ENCODE results near the gene ZNF552. TPM values are rescaled to one million over a fixed set of nuclear protein-coding genes. Genes with fewer than 3 reads are reported as not detected.
"Not testable (repeated sequence)": the region's sequence is repeated elsewhere in the genome, so short reads cannot be mapped to it uniquely, and the experiment has no call there.

ZNF552 gene
- total and polyA plus RNA-seq, 2 of the 13 experiments (the other 11 are each of a cell fraction or from before 2014, with no cell fraction given): 8.1 to 16.6 TPM

GRCh38 chr19:57836991-57837390, 22.3 kb upstream of the ZNF552 start:
- intact Hi-C loops (cut with micrococcal nuclease; ENCODE audit: unreplicated experiment); H3K4me2 ChIP-seq (ENCODE audit: low read depth, low read length); H3K4me3 ChIP-seq (replicated peaks in 1 of 3; ENCODE audit: insufficient read depth in 1 of 3, low read depth in 2 of 3, low read length in 3 of 3); BruUV-seq (replicated peaks); H3K9ac ChIP-seq (ENCODE audit: insufficient read depth, low read depth, low read length); H3K9me3 ChIP-seq (ENCODE audit: low read length); H3K27me3 ChIP-seq (ENCODE audit: control insufficient read depth in 1 of 2, insufficient read depth in 2 of 2, low read length in 2 of 2); FAIRE-seq; H3K4me1 ChIP-seq (ENCODE audit: insufficient read depth, low read length); H3K27ac ChIP-seq (ENCODE audit: extremely low read length, insufficient read depth, low read length); DNase-seq (ENCODE audit: low spot score); H4K20me1 ChIP-seq (ENCODE audit: insufficient read depth, low read length); in situ Hi-C loops (cut with HindIII; ENCODE audit: extremely low pct_ligation_motif_present, low pct_unique_long_range_greater_than_20kb); ATAC-seq; H2AFZ ChIP-seq (ENCODE audit: low read length); POLR2A ChIA-PET; CTCF ChIA-PET (ENCODE audit: low intra/inter-chr PET ratio, low total read pairs): not testable (repeated sequence)
- peaks cover 13% of the 10 kb centered on the region for H3K79me2 ChIP-seq (ENCODE audit: insufficient read depth, low read length)
- H3K36me3 ChIP-seq (replicated peaks in 1 of 2; ENCODE audit: control insufficient read depth in 1 of 2, insufficient read depth in 2 of 2, low read length in 2 of 2): peaks cover 3 to 16% of the 10 kb centered on the region in 2 experiments; a peak in 2 of 5 replicates
- 98% methylated on average over 5 of the region's 5 CpGs for WGBS (ENCODE audit: low lambda C conversion rate)

- Histone ChIP-seq H3K9ac (ENCODE audit: insufficient read depth, low read depth, low read length) (no peak within 1 kb of the TSS; the same call in 1 of the 2 replicates), H3K4me2 (ENCODE audit: low read depth, low read length) (peak within 1 kb of the TSS; percentile 48), H3K4me3 (replicated peaks in 1 of 3; ENCODE audit: insufficient read depth in 1 of 3, low read depth in 2 of 3, low read length in 3 of 3) (no peak within 1 kb of the TSS), H2AFZ (ENCODE audit: low read length) (no peak within 1 kb of the TSS), H3K4me1 (ENCODE audit: insufficient read depth, low read length) (peaks cover 34% of the 10 kb centered on the region), H3K9me3 (ENCODE audit: low read length) (no peaks in the 10 kb centered on the region), H3K27ac (ENCODE audit: extremely low read length, insufficient read depth, low read length) (peak within 1 kb of the TSS; percentile 66), H4K20me1 (ENCODE audit: insufficient read depth, low read length) (peaks cover 3% of the 10 kb centered on the region; the same call in 1 of the 2 replicates), H3K36me3 (replicated peaks in 1 of 2; ENCODE audit: control insufficient read depth in 1 of 2, insufficient read depth in 2 of 2, low read length in 2 of 2) (peaks cover 2 to 9% of the 10 kb centered on the region in 2 experiments; a peak in 1 of 5 replicates), H3K27me3 (ENCODE audit: control insufficient read depth in 1 of 2, insufficient read depth in 2 of 2, low read length in 2 of 2) (no peaks in the 10 kb centered on the region), H3K79me2 (ENCODE audit: insufficient read depth, low read length) (peaks cover 51% of the 10 kb centered on the region)
- WGBS (ENCODE audit: low lambda C conversion rate): 77% methylated on average over 22 of the region's 22 CpGs
- BruUV-seq (replicated peaks): no TSS peak
- FAIRE-seq (peak; percentile 50), DNase-seq (ENCODE audit: low spot score) (peak; percentile 47), ATAC-seq (peak; percentile 78)
- ChIA-PET POLR2A (interaction anchor here (0.6 to 1.5 kb wide), 3 partner anchors 10 to 83 kb away, joined by 3 to 6 read pairs (median 4); partner anchors contain the start of gene ZNF776), CTCF (ENCODE audit: low intra/inter-chr PET ratio, low total read pairs) (no interaction called here)
- in situ Hi-C loops (cut with HindIII; ENCODE audit: extremely low pct_ligation_motif_present, low pct_unique_long_range_greater_than_20kb): no loop called here
- intact Hi-C loops (cut with micrococcal nuclease; ENCODE audit: unreplicated experiment): no loop called here
- peak; percentile 89; the same call in 1 of the 2 replicates for TF ChIP-seq ZBTB38 (CRISPR knock-in tag; IDR thresholded peaks at IDR 0.05)
- 0 out of 2 replicates have a peak, but pooled peaks have one; percentile 25 for TF ChIP-seq SP2 (CRISPR knock-in tag; IDR thresholded peaks at IDR 0.05)
- TF ChIP-seq NFRKB (IDR thresholded peaks at IDR 0.05): no peak
- TF ChIP-seq ZNF768 (CRISPR knock-in tag; IDR thresholded peaks at IDR 0.05): peak; percentile 28; the same call in 1 of the 2 replicates
- no peak for TF ChIP-seq ZNF224 (CRISPR knock-in tag; IDR thresholded peaks at IDR 0.05)
- no peak for TF ChIP-seq ZNF124 (CRISPR knock-in tag; IDR thresholded peaks at IDR 0.05)
- peak; percentile 67 for TF ChIP-seq ZNF687 (CRISPR knock-in tag; IDR thresholded peaks at IDR 0.05)
- TF ChIP-seq ZC3H13 (CRISPR knock-in tag; IDR thresholded peaks at IDR 0.05): no peak
- 0 out of 2 replicates have a peak, but pooled peaks have one; percentile 23 for TF ChIP-seq SAP130 (CRISPR knock-in tag; IDR thresholded peaks at IDR 0.05; ENCODE audit: low read depth)
- TF ChIP-seq GABPB1 (CRISPR knock-in tag; IDR thresholded peaks at IDR 0.05): peak; percentile 81
- TF ChIP-seq ZBTB10 (CRISPR knock-in tag; IDR thresholded peaks at IDR 0.05; ENCODE audit: borderline replicate concordance): no peak
Observed at GRCh38 chr19:57830071-57830602, 15.4 kb upstream of the ZNF552 start, which contains the start of gene ZNF587B. ZNF587B (plus strand) TSS chr19:57830299; CDS start chr19:57830529, 230 bp downstream.
